ENCODE measurements around the gene CFAP92.

Gene CFAP92

GRCh38 chr3:128935922-128936321, 58.0 kb downstream of the CFAP92 start (continued):
- TF ChIP-seq BCL6B (tag by site-specific recombination; IDR thresholded peaks at IDR 0.05) (no peak), KLF16 (tag by site-specific recombination; IDR thresholded peaks at IDR 0.05) (no peak), ZNF510 (tag by site-specific recombination; IDR thresholded peaks at IDR 0.05; ENCODE audit: insufficient replicate concordance) (no peak), ZFP69B (tag by site-specific recombination; IDR thresholded peaks at IDR 0.05) (no peak)

GRCh38 chr3:128933922-128934253, 60.0 kb downstream of the CFAP92 start:
- H3K4me1 ChIP-seq (ENCODE audit: control insufficient read depth, insufficient read depth, low read length) = no peaks in the 10 kb centered on the region
- TF ChIP-seq SCRT2 (tag by site-specific recombination; IDR thresholded peaks at IDR 0.05) = peak; percentile 60; the same call in 1 of the 2 replicates
- TF ChIP-seq ZIC2 (tag by site-specific recombination; IDR thresholded peaks at IDR 0.05) = peak; percentile 27; the same call in 1 of the 2 replicates
- no peak for TF ChIP-seq REST (tag by site-specific recombination; IDR thresholded peaks at IDR 0.05)
- H3K9me3 ChIP-seq (ENCODE audit: control insufficient read depth, insufficient read depth, low read depth, low read length) = no peaks in the 10 kb centered on the region
- CTCF ChIA-PET = no interaction called here
- POLR2A ChIA-PET = no interaction called here
- no peak overlapping the region for H3K27ac ChIP-seq (ENCODE audit: extremely low read depth, low read depth, low read length)
- no peak overlapping the region for H3K4me3 ChIP-seq (ENCODE audit: low read depth, low read length)
- no peaks in the 10 kb centered on the region for H3K36me3 ChIP-seq (ENCODE audit: control insufficient read depth in 2 of 2, insufficient read depth in 1 of 2, low read length in 2 of 2)

GRCh38 chr3:128933213-128933921, 60.5 kb downstream of the CFAP92 start:
- POLR2A ChIA-PET = no interaction called here
- H3K9me3 ChIP-seq (ENCODE audit: control insufficient read depth, insufficient read depth, low read depth, low read length) = no peaks in the 10 kb centered on the region
- no peaks in the 10 kb centered on the region for H3K4me1 ChIP-seq (ENCODE audit: control insufficient read depth, insufficient read depth, low read length)
- no peak overlapping the region for H3K4me3 ChIP-seq (ENCODE audit: low read depth, low read length)
- no peaks in the 10 kb centered on the region for H3K36me3 ChIP-seq (ENCODE audit: control insufficient read depth in 2 of 2, insufficient read depth in 1 of 2, low read length in 2 of 2)
- TF ChIP-seq ZNF639 (tag by site-specific recombination; IDR thresholded peaks at IDR 0.05) (no peak), ZNF488 (tag by site-specific recombination; IDR thresholded peaks at IDR 0.05) (no peak), ZNF624 (tag by site-specific recombination; IDR thresholded peaks at IDR 0.05) (no peak)
- no peak overlapping the region for H3K27ac ChIP-seq (ENCODE audit: extremely low read depth, low read depth, low read length)
- CTCF ChIA-PET = no interaction called here

- CTCF ChIA-PET = interaction anchor here (1.8 kb wide), 1 partner anchor 38 kb away, joined by 9 read pairs; no protein-coding TSS in a partner anchor
- Histone ChIP-seq H3K4me1 (ENCODE audit: control insufficient read depth, insufficient read depth, low read length) (no peaks in the 10 kb centered on the region), H3K4me3 (ENCODE audit: low read depth, low read length) (no peak overlapping the region), H3K36me3 (ENCODE audit: control insufficient read depth in 2 of 2, insufficient read depth in 1 of 2, low read length in 2 of 2) (no peaks in the 10 kb centered on the region), H3K27ac (ENCODE audit: extremely low read depth, low read depth, low read length) (no peak overlapping the region), H3K9me3 (ENCODE audit: control insufficient read depth, insufficient read depth, low read depth, low read length) (no peaks in the 10 kb centered on the region)
- POLR2A ChIA-PET = no interaction called here
- TF ChIP-seq ZNF24 (tag by site-specific recombination; IDR thresholded peaks at IDR 0.05) = no peak
- TF ChIP-seq ZNF184 (tag by site-specific recombination; IDR thresholded peaks at IDR 0.05) = no peak
- TF ChIP-seq ZNF530 (tag by site-specific recombination; IDR thresholded peaks at IDR 0.05; ENCODE audit: low read depth) = no peak
- TF ChIP-seq ZNF18 (tag by site-specific recombination; IDR thresholded peaks at IDR 0.05) = no peak
Observed at GRCh38 chr3:128932516-128933212, 61.2 kb downstream of the CFAP92 start.
